ENCODE results near the gene STAP2. TPM values are rescaled to one million over a fixed set of nuclear protein-coding genes. Genes with fewer than 3 reads are reported as not detected.

STAP2 gene, protein sequence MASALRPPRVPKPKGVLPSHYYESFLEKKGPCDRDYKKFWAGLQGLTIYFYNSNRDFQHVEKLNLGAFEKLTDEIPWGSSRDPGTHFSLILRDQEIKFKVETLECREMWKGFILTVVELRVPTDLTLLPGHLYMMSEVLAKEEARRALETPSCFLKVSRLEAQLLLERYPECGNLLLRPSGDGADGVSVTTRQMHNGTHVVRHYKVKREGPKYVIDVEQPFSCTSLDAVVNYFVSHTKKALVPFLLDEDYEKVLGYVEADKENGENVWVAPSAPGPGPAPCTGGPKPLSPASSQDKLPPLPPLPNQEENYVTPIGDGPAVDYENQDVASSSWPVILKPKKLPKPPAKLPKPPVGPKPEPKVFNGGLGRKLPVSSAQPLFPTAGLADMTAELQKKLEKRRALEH
- 1 to 10 TPM; 2.2 to 7.5 (median 4.6) TPM for total RNA-seq

DNA sequence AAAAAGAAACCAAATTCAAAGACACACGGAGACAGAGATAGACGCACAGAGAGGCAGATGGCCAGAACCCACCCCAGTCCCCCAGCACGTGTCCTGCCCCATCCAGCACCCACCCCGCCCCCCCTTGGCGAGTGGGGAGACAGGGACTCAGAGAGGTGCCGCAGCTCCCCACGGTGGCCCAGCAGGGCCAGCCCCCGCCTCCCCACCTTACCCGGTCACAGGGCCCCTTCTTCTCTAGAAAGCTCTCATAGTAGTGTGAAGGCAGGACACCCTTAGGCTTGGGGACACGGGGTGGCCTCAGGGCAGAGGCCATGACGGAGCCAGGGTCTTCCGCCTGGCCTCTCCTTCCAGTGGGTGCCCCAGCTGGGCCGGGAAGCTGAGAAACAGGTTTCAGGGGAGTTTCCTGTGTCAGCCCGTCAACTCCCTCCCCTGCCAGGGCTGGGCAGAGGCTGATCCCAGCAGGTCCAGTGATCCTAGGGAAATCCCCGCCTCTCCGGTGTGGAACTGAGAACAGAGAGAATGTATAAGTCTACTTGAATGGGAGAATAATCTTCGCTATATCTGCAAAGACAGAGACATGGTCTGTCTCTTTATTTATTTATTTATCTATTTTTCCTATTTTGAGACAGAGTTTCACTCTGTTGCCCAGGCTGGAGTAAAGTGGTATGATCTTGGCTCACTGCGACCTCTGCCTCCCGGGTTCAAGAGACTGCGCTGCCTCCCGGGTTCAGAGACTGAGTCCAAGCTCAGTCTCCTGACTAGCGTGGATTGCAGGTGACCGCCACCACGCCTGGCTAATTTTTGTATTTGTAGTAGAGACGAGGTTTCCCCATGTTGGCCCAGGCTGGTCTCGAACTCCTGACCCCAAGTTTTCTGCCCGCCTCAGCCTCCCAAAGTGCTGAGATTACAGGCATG lies at the start of gene STAP2:
Gene STAP2, minus strand, starts transcription at position 387 of the 915 bp plus-strand sequence. Its CDS starts 74 bp downstream, at position 313.
- Histone ChIP-seq H3K4me3 (peak within 1 kb of the TSS in 3 of 5 donors; percentile 2 to 13 (median 10)), H3K27ac (peak within 1 kb of the TSS; percentile 43 to 68), H3K4me1 (replicated peaks in 1 of 2) (peaks cover 3 to 15% of the 10 kb centered on the region in 2 donors)
- WGBS, 10 experiments = 67 to 100% (median 83%) methylated on average over 1 to 9 of the region's 27 CpGs; no CpG with 5 or more reads in 1 of the 10 experiments
- ATAC-seq (replicated peaks in 6 of 8) = no peak
- in situ Hi-C loops (cut with MboI; ENCODE audit: low pct_unique_long_range_greater_than_20kb in 2 of 9, low sequenced_read_pairs in 9 of 9, unreplicated experiment in 9 of 9) = no loop called here

DNA sequence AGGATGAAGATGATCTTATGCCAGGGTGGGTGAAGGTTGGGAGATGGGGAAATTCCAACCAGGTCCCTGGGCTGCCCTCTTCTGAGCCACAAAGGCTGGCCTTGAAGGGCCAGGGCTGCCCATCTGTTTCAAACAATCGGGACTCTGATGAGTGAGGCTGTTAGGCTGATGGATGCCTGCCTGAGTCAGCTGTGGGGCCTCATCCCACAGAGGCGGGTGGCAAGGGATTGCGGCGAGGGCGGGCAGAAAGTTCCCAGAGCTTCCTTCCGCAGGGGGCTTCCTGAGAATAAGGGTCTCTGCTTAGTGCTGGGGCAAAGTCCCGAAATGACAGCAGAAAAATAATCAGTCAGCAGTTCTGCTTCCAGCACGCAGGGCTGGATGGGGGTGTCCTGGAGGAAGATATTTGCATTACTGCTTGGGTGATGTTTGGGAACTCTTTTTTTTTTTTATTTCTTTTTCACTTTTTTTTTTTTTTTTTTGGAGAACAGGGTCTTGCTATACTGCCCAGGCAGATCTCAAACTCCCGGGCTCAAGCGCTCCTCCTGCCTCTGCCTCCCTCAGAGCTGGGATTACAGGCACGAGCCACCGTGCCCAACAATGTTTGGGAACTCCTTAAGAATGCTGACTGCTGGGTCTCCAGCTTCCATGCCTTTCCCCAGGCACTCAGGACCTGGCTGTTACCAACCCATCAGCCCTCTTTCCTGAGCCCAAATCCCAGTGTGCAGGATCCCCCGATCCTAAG lies 47.6 kb upstream of the STAP2 start:
- in situ Hi-C loops (cut with MboI; ENCODE audit: low pct_unique_long_range_greater_than_20kb in 2 of 9, low sequenced_read_pairs in 9 of 9, unreplicated experiment in 9 of 9) = no loop called here
- peaks cover 42 to 48% of the 10 kb centered on the region in 2 donors for H3K4me1 ChIP-seq (replicated peaks in 1 of 2)
- ATAC-seq (replicated peaks in 6 of 8) = peak in 5 of 8 experiments; percentile 28 to 59 (median 43)
- H3K4me3 ChIP-seq = no peak overlapping the region
- 58 to 92% (median 71%) methylated on average over 1 to 9 of the region's 13 CpGs; no CpG with 5 or more reads in 3 of the 10 experiments for whole genome bisulfite sequencing, 10 experiments
- H3K27ac ChIP-seq = no peak overlapping the region

DNA sequence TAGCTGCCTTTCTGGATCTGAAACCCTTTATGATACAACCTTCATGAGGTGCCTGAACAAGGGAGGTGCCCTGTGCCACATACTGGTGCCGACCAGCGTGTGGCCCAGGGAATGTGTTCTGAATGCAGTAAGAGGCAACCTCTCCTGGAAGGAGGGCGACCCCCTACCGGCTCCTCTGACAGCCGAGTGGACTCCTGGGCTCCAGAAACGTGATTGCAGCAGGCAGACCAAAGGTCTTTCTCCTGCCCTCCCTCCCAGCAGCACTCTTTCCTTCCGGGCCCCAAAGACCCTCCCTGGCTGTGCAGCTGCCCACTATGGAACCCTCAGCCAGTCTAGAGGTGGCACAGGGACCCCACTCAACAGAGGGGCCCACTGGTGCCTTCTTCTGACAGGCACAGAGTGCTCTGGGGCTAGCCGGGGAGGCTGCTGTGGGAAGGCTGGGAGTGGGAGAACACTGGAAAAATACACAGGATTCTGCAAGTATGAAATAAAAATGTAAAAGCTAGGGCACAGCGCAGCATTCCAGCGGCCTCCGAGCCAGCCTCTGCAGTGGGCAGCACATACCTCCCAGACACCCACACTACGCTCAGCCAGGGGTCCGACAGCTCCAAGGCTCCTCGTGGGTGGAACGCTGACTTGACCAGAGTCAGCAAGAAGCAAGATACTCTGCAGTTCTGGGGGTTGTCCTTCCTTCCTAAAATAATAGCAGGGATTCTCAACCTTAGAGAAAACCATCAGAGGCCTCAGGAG lies 46.8 kb upstream of the STAP2 start:
- Histone ChIP-seq H3K4me1 (replicated peaks in 1 of 2) (peaks cover 34 to 40% of the 10 kb centered on the region in 2 donors), H3K27ac (no peak overlapping the region), H3K4me3 (no peak overlapping the region)
- in situ Hi-C loops (cut with MboI; ENCODE audit: low pct_unique_long_range_greater_than_20kb in 2 of 9, low sequenced_read_pairs in 9 of 9, unreplicated experiment in 9 of 9) = no loop called here
- ATAC-seq (replicated peaks in 6 of 8) = no peak
- 80 to 100% (median 92%) methylated on average over 1 to 8 of the region's 15 CpGs; no CpG with 5 or more reads in 5 of the 10 experiments for WGBS, 10 experiments

DNA sequence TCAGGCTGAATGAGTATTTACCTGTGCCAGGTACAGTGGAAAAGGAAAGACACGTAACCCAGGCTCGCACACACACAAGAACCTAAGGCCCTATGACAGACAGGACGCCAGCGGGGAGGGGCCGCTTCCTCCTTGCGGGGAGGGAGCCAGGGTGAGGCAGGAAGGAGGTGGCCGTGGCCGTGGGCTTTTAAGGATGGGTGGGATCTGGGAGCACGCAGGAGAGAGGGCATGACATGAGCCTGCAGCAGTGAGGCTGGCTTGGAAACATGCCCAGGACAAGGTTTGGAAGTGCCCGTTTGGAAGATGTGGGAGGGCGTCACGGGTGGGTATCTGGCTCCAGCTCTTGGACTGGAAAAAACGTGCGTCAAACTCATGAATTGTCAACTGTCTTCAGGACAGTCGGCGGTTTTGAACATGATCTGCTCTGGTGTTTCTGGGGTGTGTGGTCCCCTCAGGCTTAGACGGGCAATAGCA lies 41.7 kb upstream of the STAP2 start:
- Histone ChIP-seq H3K4me3 (no peak overlapping the region), H3K4me1 (replicated peaks in 1 of 2) (peaks cover 20 to 21% of the 10 kb centered on the region in 2 donors), H3K27ac (no peak overlapping the region)
- peak in 1 of 8 experiments; percentile 9 for ATAC-seq (replicated peaks in 6 of 8)
- in situ Hi-C loops (cut with MboI; ENCODE audit: low pct_unique_long_range_greater_than_20kb in 2 of 9, low sequenced_read_pairs in 9 of 9, unreplicated experiment in 9 of 9) = no loop called here
- WGBS, 10 experiments = 0 to 100% (median 65%) methylated on average over 1 to 6 of the region's 17 CpGs; no CpG with 5 or more reads in 4 of the 10 experiments

DNA sequence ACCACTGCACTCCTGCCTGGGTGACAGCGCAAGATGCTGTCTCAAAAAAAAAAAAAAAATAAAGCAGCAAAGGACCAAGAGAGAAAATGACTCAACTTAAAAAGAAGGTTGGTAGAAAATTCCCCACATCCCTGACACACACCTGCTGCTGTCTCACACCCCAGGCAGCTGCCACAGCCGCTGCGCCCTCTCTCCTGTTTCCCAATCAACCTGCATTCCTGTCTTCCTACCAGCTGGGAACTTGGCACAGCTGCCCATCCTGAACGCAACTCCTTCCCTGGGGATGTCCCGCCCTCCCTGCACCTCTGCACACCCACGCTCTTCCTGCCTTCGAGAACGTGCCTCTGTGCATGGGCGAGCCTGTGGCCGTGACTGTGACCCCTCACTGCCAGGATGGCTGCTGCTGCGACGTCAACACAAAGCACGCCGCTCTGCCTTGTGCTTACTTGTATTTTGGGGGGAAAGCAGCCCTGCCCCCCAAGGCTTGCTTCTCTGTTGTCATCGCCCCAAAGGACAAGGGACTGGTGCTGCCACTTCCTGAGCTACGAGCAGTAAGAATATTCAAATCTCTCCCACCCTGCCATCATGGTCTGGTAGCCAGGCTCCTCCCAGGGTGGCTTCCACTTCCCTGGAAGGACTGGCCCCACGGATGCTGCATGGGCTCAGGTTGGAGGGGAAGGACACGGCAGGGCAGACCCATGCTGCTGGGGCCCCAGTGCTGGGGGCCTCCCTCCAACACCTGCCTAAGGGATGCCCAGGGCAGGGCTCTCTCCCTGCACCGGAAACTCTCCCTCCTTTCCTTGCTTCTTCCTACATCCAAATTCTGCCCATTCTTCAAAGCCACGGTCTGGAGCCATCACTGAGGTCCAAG lies 41.0 kb upstream of the STAP2 start:
- ATAC-seq (replicated peaks in 6 of 8) = no peak
- in situ Hi-C loops (cut with MboI; ENCODE audit: low pct_unique_long_range_greater_than_20kb in 2 of 9, low sequenced_read_pairs in 9 of 9, unreplicated experiment in 9 of 9) = no loop called here
- 50 to 100% (median 81%) methylated on average over 1 to 11 of the region's 20 CpGs; no CpG with 5 or more reads in 2 of the 10 experiments for WGBS, 10 experiments
- H3K4me1 ChIP-seq (replicated peaks in 1 of 2) = peaks cover 26 to 27% of the 10 kb centered on the region in 2 donors
- no peak overlapping the region for H3K27ac ChIP-seq
- H3K4me3 ChIP-seq = no peak overlapping the region

DNA sequence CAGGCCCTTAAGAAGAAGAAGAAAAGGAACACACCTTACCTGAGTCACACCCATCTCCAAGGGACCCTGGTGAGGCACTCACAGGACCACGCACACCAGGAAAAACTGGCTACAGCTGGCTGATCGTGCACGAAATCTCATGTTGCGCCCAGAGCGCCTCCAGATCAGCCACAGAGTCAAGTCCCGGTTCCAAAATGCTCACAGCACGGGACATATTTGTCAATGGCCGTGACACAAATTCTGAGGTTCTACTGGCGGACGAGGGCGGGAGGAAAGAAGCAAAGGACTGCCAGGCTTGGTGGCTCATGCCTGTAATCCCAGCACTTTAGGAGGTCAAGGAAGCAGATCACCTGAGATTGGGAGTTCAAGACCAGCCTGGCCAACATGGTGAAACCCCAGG lies 40.3 kb upstream of the STAP2 start:
- in situ Hi-C loops (cut with MboI; ENCODE audit: low pct_unique_long_range_greater_than_20kb in 2 of 9, low sequenced_read_pairs in 9 of 9, unreplicated experiment in 9 of 9) = no loop called here
- Histone ChIP-seq H3K4me3 (no peak overlapping the region), H3K27ac (no peak overlapping the region), H3K4me1 (replicated peaks in 1 of 2) (peaks cover 34 to 35% of the 10 kb centered on the region in 2 donors)
- ATAC-seq (replicated peaks in 6 of 8) = no peak
- 80 to 100% (median 93%) methylated on average over 1 to 9 of the region's 11 CpGs; no CpG with 5 or more reads in 5 of the 10 experiments for WGBS, 10 experiments

DNA sequence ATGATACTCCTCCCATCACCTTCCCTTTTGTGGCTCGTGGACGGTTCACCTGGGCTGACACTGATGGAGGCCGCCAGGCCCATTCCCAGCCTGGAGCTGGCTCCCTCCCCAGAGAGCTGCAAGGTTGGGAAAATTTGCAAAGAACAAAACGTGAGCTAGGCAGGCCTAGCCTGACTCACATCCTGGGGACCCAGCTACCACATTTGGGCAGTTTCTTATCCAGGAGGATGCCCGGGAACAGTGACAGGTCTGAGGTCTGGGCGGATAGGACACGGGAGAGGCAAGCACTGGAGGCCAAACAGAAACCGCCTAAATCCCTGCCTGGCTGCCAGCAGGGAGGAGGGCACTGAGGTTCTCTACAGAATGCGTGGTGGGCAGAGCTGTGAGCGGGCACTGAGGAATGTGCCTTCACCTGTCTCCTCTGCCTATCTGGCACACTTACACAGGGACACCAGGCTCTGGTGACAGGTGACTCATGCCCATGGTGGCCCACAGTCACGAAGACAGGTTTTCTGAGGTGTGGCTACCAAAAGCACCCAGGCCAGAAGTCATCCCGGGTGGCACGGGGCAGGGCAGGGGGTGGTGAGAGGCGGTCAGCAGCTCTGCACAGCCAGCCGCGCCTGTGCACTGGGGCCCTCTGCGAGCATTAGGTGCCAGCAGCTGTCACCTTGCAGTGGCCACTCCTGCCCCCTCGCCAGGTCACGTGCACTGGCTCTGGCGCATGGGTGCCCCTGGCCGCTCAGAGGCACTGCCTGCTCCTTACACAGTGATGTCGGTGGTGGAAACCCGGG lies 38.6 kb upstream of the STAP2 start:
- 0 to 100% (median 100%) methylated on average over 1 to 2 of the region's 23 CpGs; no CpG with 5 or more reads in 7 of the 10 experiments for WGBS, 10 experiments
- H3K27ac ChIP-seq = peak overlapping the region; percentile 84 to 91

DNA sequence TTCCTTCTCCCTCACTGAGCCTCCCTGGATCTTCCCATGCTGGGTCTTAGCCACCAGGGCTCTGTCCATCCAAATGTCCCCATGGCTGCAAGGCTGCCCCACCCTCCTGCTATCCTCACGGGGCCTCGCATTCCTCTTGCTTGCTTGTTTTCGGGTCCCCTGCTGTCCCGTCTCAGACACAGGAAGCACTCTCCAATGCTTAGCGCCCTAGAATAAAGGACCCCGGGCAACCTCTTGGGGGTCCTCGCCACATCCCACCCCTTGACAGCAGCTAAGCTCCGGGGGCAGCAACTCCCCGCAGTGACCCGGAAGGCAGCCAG lies 38.0 kb upstream of the STAP2 start:
- no peak for ATAC-seq (replicated peaks in 6 of 8)
- WGBS, 10 experiments = 0 to 100% (median 88%) methylated on average over 1 to 4 of the region's 10 CpGs; no CpG with 5 or more reads in 7 of the 10 experiments
- in situ Hi-C loops (cut with MboI; ENCODE audit: low pct_unique_long_range_greater_than_20kb in 2 of 9, low sequenced_read_pairs in 9 of 9, unreplicated experiment in 9 of 9) = no loop called here
- Histone ChIP-seq H3K27ac (peak overlapping the region; percentile 84 to 91), H3K4me1 (replicated peaks in 1 of 2) (peaks cover 38% of the 10 kb centered on the region in 2 donors), H3K4me3 (no peak overlapping the region)

More for the DNA sequence above, 38.6 kb upstream of the STAP2 start:
- Histone ChIP-seq H3K4me1 (replicated peaks in 1 of 2) (peaks cover 38% of the 10 kb centered on the region in 2 donors), H3K4me3 (no peak overlapping the region)
- ATAC-seq (replicated peaks in 6 of 8) = no peak
- in situ Hi-C loops (cut with MboI; ENCODE audit: low pct_unique_long_range_greater_than_20kb in 2 of 9, low sequenced_read_pairs in 9 of 9, unreplicated experiment in 9 of 9) = no loop called here

DNA sequence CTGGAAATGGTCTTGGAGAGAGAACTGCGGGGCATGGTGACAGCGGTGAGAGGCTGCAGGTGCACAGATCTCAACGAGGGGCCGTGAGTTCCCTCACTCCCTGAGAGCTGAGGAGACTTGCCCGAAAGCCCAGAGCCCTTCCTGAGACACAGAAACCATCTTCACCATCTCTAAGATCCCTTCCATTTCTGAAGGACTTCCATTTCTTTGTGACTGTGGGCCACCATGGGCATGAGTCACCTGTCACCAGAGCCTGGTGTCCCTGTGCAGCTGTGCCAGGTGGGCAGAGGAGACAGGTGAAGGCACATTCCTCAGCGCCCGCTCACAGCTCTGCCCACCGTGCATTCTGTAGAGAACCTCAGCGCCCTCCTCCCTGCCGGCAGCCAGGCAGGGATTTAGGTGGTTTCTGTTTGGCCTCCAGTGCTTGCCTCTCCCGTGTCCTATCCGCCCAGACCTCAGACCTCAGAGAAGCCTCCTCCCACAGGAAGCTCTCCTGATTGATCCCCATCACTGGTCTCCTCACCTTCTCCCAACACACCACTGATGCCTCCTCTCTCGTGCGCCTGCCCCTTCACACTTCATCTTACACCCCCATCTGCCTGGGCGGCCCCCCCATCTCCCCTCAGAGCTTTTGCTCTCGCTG lies 37.5 kb upstream of the STAP2 start:
- ATAC-seq (replicated peaks in 6 of 8) = no peak
- peak overlapping the region in 1 of 5 donors; percentile 12 for H3K4me3 ChIP-seq
- H3K27ac ChIP-seq = peak overlapping the region; percentile 84 to 91

More for the DNA sequence above, 37.5 kb upstream of the STAP2 start:
- 15 to 60% (median 46%) methylated on average over 1 to 3 of the region's 16 CpGs; no CpG with 5 or more reads in 6 of the 10 experiments for WGBS, 10 experiments
- H3K4me1 ChIP-seq (replicated peaks in 1 of 2) = peaks cover 38% of the 10 kb centered on the region in 2 donors
- in situ Hi-C loops (cut with MboI; ENCODE audit: low pct_unique_long_range_greater_than_20kb in 2 of 9, low sequenced_read_pairs in 9 of 9, unreplicated experiment in 9 of 9) = no loop called here

Measured in motor neuron (in vitro differentiated cells).